Activated CD8-positive, alpha-beta memory T cell treated with anti-CD3 and anti-CD28 coated beads, Interleukin-2, amount 50 U/mL, for 24 hours (primary cell): Measurements from ENCODE around the gene GPR89B.
A peak's percentile ranks its signal among the peaks of the same experiment; 100 is the strongest.
"Not testable (repeated sequence)": the region's sequence is repeated elsewhere in the genome, so short reads cannot be mapped to it uniquely, and the experiment has no call there.

Source experiments
- DNase-seq: peaks from one replicate; pipeline ENCODE4 v3.0.0-alpha.2; 2020; ENCODE audit errors: extremely low read depth

The GPR89B gene

DNA sequence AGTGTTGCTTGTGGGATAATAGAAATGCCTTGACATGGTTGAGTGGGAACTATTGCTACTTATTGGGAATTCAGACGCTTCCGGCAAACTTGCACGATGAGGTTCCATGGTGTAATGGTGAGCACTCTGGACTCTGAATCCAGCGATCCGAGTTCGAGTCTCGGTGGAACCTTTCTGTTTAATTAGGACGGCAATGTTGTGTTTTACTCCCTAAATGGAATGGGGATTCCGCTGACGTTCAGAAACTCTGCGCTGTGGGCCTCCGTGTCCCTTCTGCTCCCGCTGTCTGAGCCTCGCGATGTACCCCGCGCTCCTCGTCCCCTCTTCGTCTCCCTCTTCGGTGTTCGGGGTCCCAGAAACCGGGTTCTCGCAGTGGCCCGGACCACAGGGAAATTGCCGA lies 104.5 kb downstream of the GPR89B start:
- not testable (repeated sequence) for DNase-seq

DNA sequence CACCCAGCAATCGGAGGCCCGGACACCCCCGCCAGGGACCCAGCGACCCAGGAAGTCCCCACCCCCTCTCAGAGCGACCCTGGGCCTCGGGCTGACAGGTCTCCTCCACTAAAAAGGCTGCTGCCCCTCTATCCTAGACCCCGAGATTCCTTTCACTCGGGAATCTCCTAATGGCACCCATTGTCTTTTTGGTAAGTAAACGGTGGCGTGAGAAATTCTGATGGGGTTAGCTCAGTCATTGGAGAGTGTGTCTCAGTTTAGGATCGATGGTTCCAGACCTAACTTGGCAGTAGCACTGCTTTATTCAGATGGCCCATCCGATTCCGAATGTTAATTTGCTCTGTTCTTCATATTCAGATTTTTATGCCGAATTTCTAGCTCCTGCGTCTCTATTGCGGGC lies 104.9 kb downstream of the GPR89B start:
- not testable (repeated sequence) for DNase-seq

DNA sequence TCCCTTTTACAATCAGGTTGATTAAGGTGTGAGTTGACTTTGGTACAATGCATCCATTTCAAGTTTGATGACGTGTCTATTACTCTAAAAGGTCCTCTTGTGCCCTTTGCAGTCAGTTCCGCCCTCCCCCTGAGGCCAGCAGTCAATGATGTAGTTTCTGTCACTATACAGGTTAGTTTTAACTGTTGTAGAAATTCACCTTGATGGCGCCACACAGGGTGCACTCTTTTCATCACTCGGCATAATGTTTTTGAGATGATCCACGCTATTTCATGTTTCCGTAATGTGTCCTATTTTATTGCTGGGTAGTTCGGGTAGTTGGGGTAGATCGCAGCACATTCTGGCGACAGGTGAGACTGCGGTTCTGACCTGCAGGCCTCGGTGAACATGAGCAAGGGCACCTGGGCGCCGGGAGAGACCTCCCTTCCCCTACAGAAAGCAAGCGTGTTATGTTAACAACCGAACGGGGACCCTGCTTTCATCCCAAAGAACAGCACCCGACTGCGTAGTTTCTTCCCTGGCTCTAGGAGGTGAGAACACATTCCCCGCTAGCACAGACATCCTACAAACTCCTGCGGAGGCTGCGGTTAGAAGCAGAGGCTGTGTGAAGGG lies 109.7 kb downstream of the GPR89B start:
- not testable (repeated sequence) for DNase-seq

DNA sequence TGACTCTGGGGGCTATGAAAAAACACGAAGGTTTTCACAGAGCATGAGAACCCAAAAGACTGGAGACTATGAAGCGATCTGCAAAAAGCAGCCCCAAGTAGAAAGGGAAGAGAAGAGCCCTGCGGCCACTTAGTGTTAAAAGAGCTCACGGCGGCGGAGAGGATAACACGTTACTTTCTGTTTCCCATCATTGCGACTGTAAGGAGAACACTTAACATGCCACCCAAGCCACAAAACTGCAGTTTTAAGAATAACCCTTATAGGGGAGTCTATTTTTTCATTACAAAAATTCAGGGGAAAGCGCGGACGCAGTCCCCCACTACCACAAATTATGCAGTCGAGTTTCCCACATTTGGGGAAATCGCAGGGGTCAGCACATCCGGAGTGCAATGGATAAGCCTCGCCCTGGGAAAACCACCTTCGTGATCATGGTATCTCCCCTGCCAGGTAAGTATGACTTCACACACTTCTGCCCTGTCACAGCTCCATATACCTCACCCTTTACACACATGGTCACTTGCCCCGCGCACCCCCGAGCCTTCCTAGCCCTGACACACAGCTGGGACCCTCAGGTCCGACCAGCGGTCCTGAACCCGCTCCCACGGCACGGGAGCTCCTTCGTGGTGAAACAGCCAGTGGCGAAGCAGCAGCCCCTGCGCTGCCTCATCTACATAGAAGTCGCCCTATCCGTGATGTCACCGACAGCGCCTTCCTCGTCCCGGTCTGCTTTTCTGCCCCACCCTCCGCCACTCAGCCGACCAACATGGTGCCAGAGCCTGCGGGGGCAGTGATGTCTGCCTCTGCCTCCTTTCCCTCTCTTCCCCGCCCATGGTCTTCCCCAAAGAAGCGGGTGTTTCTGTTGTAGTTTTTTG lies 110.5 kb downstream of the GPR89B start:
- DNase-seq = peak; percentile 39
